ENCODE results near the gene ARMH4. TPM values are rescaled to one million over a fixed set of nuclear protein-coding genes. Genes with fewer than 3 reads are reported as not detected.

The ARMH4 gene
- total RNA-seq, 2 donors from 2014 or later = 17.3 to 30.7 TPM

DNA sequence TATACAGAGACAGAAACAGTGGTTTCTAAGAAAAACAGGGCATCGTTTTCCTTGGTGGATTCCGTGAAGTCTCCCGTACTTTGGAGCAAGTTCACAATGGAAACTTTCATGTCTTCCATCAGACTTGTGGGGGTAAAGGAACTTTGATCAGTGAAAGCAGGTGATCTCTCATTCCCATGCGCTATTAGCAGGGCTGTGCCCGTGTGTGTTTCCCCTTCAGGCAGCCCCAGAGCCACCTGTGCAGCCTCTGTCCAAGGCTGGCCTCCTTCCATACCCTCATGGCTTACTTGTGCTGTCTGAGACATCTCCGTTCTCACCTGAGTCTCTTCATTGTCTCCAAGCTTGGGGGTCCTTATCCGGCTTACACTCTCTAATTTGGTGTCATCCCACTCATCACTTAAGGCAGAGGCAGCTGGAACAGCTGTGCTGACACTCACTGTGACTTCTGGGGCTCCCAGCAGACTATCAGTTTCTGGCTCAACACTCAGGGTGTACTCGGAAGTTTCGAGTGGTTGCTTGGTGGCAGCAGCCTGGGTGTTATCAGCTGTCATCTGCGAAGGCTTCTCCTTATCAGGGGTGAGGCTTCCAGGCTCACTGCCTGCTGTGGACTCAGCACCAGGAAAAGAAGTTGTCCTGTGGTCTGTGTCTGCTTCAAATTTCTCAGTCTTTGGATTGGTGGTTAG, 13.8 kb downstream of the ARMH4 start:
- no peak overlapping the region for H3K4me3 Mint-ChIP-seq
- no peak overlapping the region for H3K4me3 ChIP-seq (ENCODE audit: low read length)
- H3K27ac Mint-ChIP-seq = no peak overlapping the region
- H3K9me3 Mint-ChIP-seq = no peaks in the 10 kb centered on the region
- peak; percentile 61 for DNase-seq
- H3K27me3 Mint-ChIP-seq (ENCODE audit: insufficient read depth) = no peaks in the 10 kb centered on the region
- peaks cover 5% of the 10 kb centered on the region for H3K36me3 Mint-ChIP-seq (ENCODE audit: low read depth)
- WGBS, 2 experiments (ENCODE audit: insufficient coverage in 1 of 2, insufficient read length in 1 of 2) = 84 to 91% methylated on average over 5 to 10 of the region's 10 CpGs
- H3K27me3 ChIP-seq (ENCODE audit: control insufficient read depth, insufficient read depth, low read length, poor library complexity, severe bottlenecking) = no peaks in the 10 kb centered on the region
- H3K9ac ChIP-seq (ENCODE audit: extremely low read depth, low read length, poor library complexity, severe bottlenecking) = no peak overlapping the region
- peaks cover 18% of the 10 kb centered on the region for H3K4me1 Mint-ChIP-seq
- H3K9me3 ChIP-seq (ENCODE audit: control insufficient read depth, low read length) = no peaks in the 10 kb centered on the region
- peaks cover 13% of the 10 kb centered on the region for H3K4me1 ChIP-seq (ENCODE audit: control insufficient read depth, insufficient read depth, low read length)
- no peaks in the 10 kb centered on the region for H3K36me3 ChIP-seq (ENCODE audit: control insufficient read depth, insufficient read depth, low read length)
- no peak for TF ChIP-seq CTCF (conservative IDR thresholded peaks at IDR 0.05)
- H3K27ac ChIP-seq (ENCODE audit: low read depth, low read length) = no peak overlapping the region

- TF ChIP-seq CTCF (conservative IDR thresholded peaks at IDR 0.05) = no peak
- no peak overlapping the region for H3K4me3 Mint-ChIP-seq
- DNase-seq = no peak
- H3K36me3 ChIP-seq (ENCODE audit: control insufficient read depth, insufficient read depth, low read length) = no peaks in the 10 kb centered on the region
- peaks cover 13% of the 10 kb centered on the region for H3K4me1 Mint-ChIP-seq
- no peaks in the 10 kb centered on the region for H3K27me3 ChIP-seq (ENCODE audit: control insufficient read depth, insufficient read depth, low read length, poor library complexity, severe bottlenecking)
- no peak overlapping the region for H3K27ac ChIP-seq (ENCODE audit: low read depth, low read length)
- WGBS, 2 experiments (ENCODE audit: insufficient coverage in 1 of 2, insufficient read length in 1 of 2) = 85% methylated on average over 1 of the region's 1 CpG; no CpG with 5 or more reads in 1 of the 2 experiments
- no peaks in the 10 kb centered on the region for H3K27me3 Mint-ChIP-seq (ENCODE audit: insufficient read depth)
- peaks cover 9% of the 10 kb centered on the region for H3K4me1 ChIP-seq (ENCODE audit: control insufficient read depth, insufficient read depth, low read length)
- H3K4me3 ChIP-seq (ENCODE audit: low read length) = no peak overlapping the region
- no peaks in the 10 kb centered on the region for H3K9me3 ChIP-seq (ENCODE audit: control insufficient read depth, low read length)
- no peak overlapping the region for H3K9ac ChIP-seq (ENCODE audit: extremely low read depth, low read length, poor library complexity, severe bottlenecking)
- H3K9me3 Mint-ChIP-seq = no peaks in the 10 kb centered on the region
- H3K27ac Mint-ChIP-seq = no peak overlapping the region
- peaks cover 17% of the 10 kb centered on the region for H3K36me3 Mint-ChIP-seq (ENCODE audit: low read depth)
Measured at GRCh38 chr14:58133739-58134138, 18.3 kb downstream of the ARMH4 start.

GRCh38 chr14:58131386-58131785, 20.6 kb downstream of the ARMH4 start:
- Mint-ChIP-seq H3K27me3 (ENCODE audit: insufficient read depth) (no peaks in the 10 kb centered on the region), H3K4me3 (no peak overlapping the region), H3K27ac (no peak overlapping the region), H3K9me3 (peaks cover 11% of the 10 kb centered on the region), H3K36me3 (ENCODE audit: low read depth) (peaks cover 23% of the 10 kb centered on the region), H3K4me1 (peaks cover 4% of the 10 kb centered on the region)
- Histone ChIP-seq H3K27ac (ENCODE audit: low read depth, low read length) (no peak overlapping the region), H3K36me3 (ENCODE audit: control insufficient read depth, insufficient read depth, low read length) (no peaks in the 10 kb centered on the region), H3K27me3 (ENCODE audit: control insufficient read depth, insufficient read depth, low read length, poor library complexity, severe bottlenecking) (no peaks in the 10 kb centered on the region), H3K9ac (ENCODE audit: extremely low read depth, low read length, poor library complexity, severe bottlenecking) (no peak overlapping the region), H3K4me1 (ENCODE audit: control insufficient read depth, insufficient read depth, low read length) (no peaks in the 10 kb centered on the region), H3K9me3 (ENCODE audit: control insufficient read depth, low read length) (peaks cover 17% of the 10 kb centered on the region), H3K4me3 (ENCODE audit: low read length) (no peak overlapping the region)
- DNase-seq = peak; percentile 47
- TF ChIP-seq CTCF (conservative IDR thresholded peaks at IDR 0.05) = no peak
- 80 to 86% methylated on average over 1 of the region's 1 CpG for WGBS, 2 experiments (ENCODE audit: insufficient coverage in 1 of 2, insufficient read length in 1 of 2)
